T-cell (primary cell): ENCODE measurements around the gene SLC16A3. TPM values are rescaled to one million over a fixed set of nuclear protein-coding genes. Genes with fewer than 3 reads are reported as not detected.
A peak's percentile ranks its signal among the peaks of the same experiment; 100 is the strongest.

ENCODE experiments used
- ATAC-seq, 4 experiments: fragments of 200-7000 bp in 3 of 4; fragments of 150-1000 bp in 1 of 4; cut with Tn5 transposase; replicated peaks in 1 of 4; 1 replicate in 3 of 4; 2 replicates in 1 of 4; pipeline ENCODE4 v1.10.0; 2021; ENCODE audit warnings: moderate library complexity in 3 of 4, mild to moderate bottlenecking in 2 of 4, moderate number of reproducible peaks in 1 of 4
- CTCF ChIA-PET, 2 donors: fragments of 300-600 bp; sonication (Branson Sonifier 250); formaldehyde crosslinking; loops; one replicate each; lab custom pipeline; 2022; ENCODE audit warnings: antibody characterized with exemption in 2 of 2; lab: Charles Lee
- POLR2A ChIA-PET, 2 donors: fragments of 300-600 bp; sonication (Branson Sonifier 250); formaldehyde crosslinking; loops; one replicate each; lab custom pipeline; 2022; ENCODE audit warnings: antibody characterized with exemption in 2 of 2; lab: Charles Lee
- DNase-seq, 35 experiments: peaks; one replicate each; pipeline versions ENCODE4 v3.0.0 to v3.0.0-alpha.2; 2013 to 2023
- H3K27ac ChIP-seq: one replicate; pipeline ENCODE4 v1.5.1; 2013; ENCODE audit warnings: low read length
- H3K27me3 ChIP-seq, 2 experiments: replicated peaks in 1 of 2; 1 replicate in 1 of 2; 2 replicates in 1 of 2; pipeline versions ENCODE4 v1.6.1 to v1.7.0; 2013; ENCODE audit warnings: low read length in 1 of 2, mixed read lengths in 1 of 2; ENCODE audit not compliant: control insufficient read depth in 2 of 2, insufficient read depth in 2 of 2; ENCODE audit errors: extremely low read depth in 1 of 2
- H3K36me3 ChIP-seq, 2 donors: 1 replicate in 1 of 2; 2 replicates in 1 of 2; pipeline versions ENCODE4 v1.6.1 to v1.7.0; 2013; ENCODE audit warnings: low read length in 1 of 2; ENCODE audit not compliant: control insufficient read depth in 2 of 2, insufficient read depth in 1 of 2; ENCODE audit errors: extremely low read depth in 1 of 2
- H3K4me1 ChIP-seq, 2 experiments: 1 replicate in 1 of 2; 2 replicates in 1 of 2; pipeline versions ENCODE4 v1.6.1 to v1.7.0; 2013; ENCODE audit warnings: low read length in 2 of 2, mixed read lengths in 1 of 2; ENCODE audit not compliant: insufficient read depth in 2 of 2, control insufficient read depth in 1 of 2; ENCODE audit errors: extremely low read depth in 1 of 2
- H3K4me3 ChIP-seq, 2 donors: 1 replicate in 1 of 2; 2 replicates in 1 of 2; pipeline versions ENCODE4 v1.5.1 to v1.7.0; 2013; ENCODE audit warnings: mild to moderate bottlenecking in 2 of 2, low read length in 1 of 2, moderate library complexity in 1 of 2; ENCODE audit not compliant: control insufficient read depth in 1 of 2; ENCODE audit errors: extremely low read depth in 1 of 2
- H3K9me3 ChIP-seq: 2 replicates; pipeline ENCODE4 v1.7.0; 2013
- H3K27ac Mint-ChIP-seq, 2 donors: one replicate each; pipeline ENCODE4 v1.8.0; 2020 to 2021; ENCODE audit warnings: mild to moderate bottlenecking in 2 of 2, mixed read lengths in 2 of 2
- H3K27me3 Mint-ChIP-seq, 2 donors: one replicate each; pipeline ENCODE4 v1.8.0; 2021 to 2022; ENCODE audit warnings: mixed read lengths in 2 of 2
- H3K36me3 Mint-ChIP-seq: one replicate; pipeline ENCODE4 v1.8.0; 2021; ENCODE audit warnings: mixed read lengths
- H3K4me1 Mint-ChIP-seq, 3 donors: one replicate each; pipeline ENCODE4 v1.8.0; 2020 to 2022; ENCODE audit warnings: mixed read lengths in 3 of 3, mild to moderate bottlenecking in 1 of 3
- H3K4me3 Mint-ChIP-seq, 3 donors: one replicate each; pipeline ENCODE4 v1.8.0; 2020 to 2022; ENCODE audit warnings: mild to moderate bottlenecking in 3 of 3, mixed read lengths in 3 of 3, moderate library complexity in 3 of 3
- H3K9me3 Mint-ChIP-seq, 3 donors: one replicate each; pipeline ENCODE4 v1.8.0; 2020 to 2022; ENCODE audit warnings: mixed read lengths in 3 of 3
- WGBS: methylation state at CpG from one replicate; pipeline ENCODE4 v1.1.5; 2013; ENCODE audit warnings: missing lambda C conversion rate; ENCODE audit not compliant: insufficient coverage; 5-methylcytosine and 5-hydroxymethylcytosine counted together
- total RNA-seq, 35 experiments: library from RNA in 6 of 35; stranded (reverse) in 6 of 35; fragments of 120-200 nt in 1 of 35; gene quantifications; one replicate each; pipeline versions ENCODE4 v1.2.1 to v1.2.4 and lab custom pipeline; 2013 to 2026

Gene SLC16A3
- total RNA-seq, 5 donors from 2014 or later (not counting 1 experiment from before 2014, with no cell fraction given) = 31.9 to 47.3 (median 40.9) TPM

GRCh38 chr17:82215972-82216300, 12.9 kb upstream of the SLC16A3 start:
- Mint-ChIP-seq H3K4me1 (peaks cover 14 to 44% (median 30%) of the 10 kb centered on the region in 3 donors), H3K27me3 (no peaks in the 10 kb centered on the region), H3K9me3 (no peaks in the 10 kb centered on the region), H3K36me3 (no peaks in the 10 kb centered on the region), H3K4me3 (peak overlapping the region in 1 of 3 donors; percentile 42), H3K27ac (peak overlapping the region in 1 of 2 donors; percentile 68)
- H3K4me1 ChIP-seq = peaks cover 12 to 59% of the 10 kb centered on the region in 2 experiments
- ChIA-PET POLR2A (no interaction called here), CTCF (no interaction called here)
- DNase-seq = no peak
- ATAC-seq = no peak
- 95% methylated on average over 10 of the region's 12 CpGs for WGBS
- H3K9me3 ChIP-seq = no peaks in the 10 kb centered on the region
- no peaks in the 10 kb centered on the region for H3K27me3 ChIP-seq
- H3K36me3 ChIP-seq = no peaks in the 10 kb centered on the region
- peak overlapping the region; percentile 57 for H3K27ac ChIP-seq
- H3K4me3 ChIP-seq = no peak overlapping the region

- H3K27ac ChIP-seq = peak overlapping the region; percentile 57
- POLR2A ChIA-PET = no interaction called here
- H3K4me3 ChIP-seq = no peak overlapping the region
- WGBS = 38% methylated on average over 13 of the region's 17 CpGs
- Mint-ChIP-seq H3K4me1 (peaks cover 14 to 40% (median 25%) of the 10 kb centered on the region in 3 donors), H3K27ac (peak overlapping the region; percentile 68 to 75), H3K36me3 (no peaks in the 10 kb centered on the region), H3K4me3 (peak overlapping the region in 1 of 3 donors; percentile 42), H3K27me3 (no peaks in the 10 kb centered on the region), H3K9me3 (no peaks in the 10 kb centered on the region)
- DNase-seq (peak in 22 of 35 experiments; percentile 39 to 73 (median 54)), ATAC-seq (peak; percentile 24 to 68 (median 32))
- no peaks in the 10 kb centered on the region for H3K9me3 ChIP-seq
- H3K27me3 ChIP-seq = no peaks in the 10 kb centered on the region
- peaks cover 10 to 54% of the 10 kb centered on the region in 2 experiments for H3K4me1 ChIP-seq
- CTCF ChIA-PET = no interaction called here
- no peaks in the 10 kb centered on the region for H3K36me3 ChIP-seq
Measured at GRCh38 chr17:82216301-82217119, 12.3 kb upstream of the SLC16A3 start.

GRCh38 chr17:82217120-82217529, 11.7 kb upstream of the SLC16A3 start:
- Mint-ChIP-seq H3K27me3 (no peaks in the 10 kb centered on the region), H3K9me3 (no peaks in the 10 kb centered on the region), H3K27ac (no peak overlapping the region), H3K36me3 (no peaks in the 10 kb centered on the region), H3K4me1 (peaks cover 14 to 34% (median 21%) of the 10 kb centered on the region in 3 donors), H3K4me3 (no peak overlapping the region)
- peaks cover 7 to 48% of the 10 kb centered on the region in 2 experiments for H3K4me1 ChIP-seq
- peak overlapping the region; percentile 57 for H3K27ac ChIP-seq
- no peaks in the 10 kb centered on the region for H3K27me3 ChIP-seq
- DNase-seq (no peak), ATAC-seq (no peak)
- WGBS = 76% methylated on average over 10 of the region's 12 CpGs
- POLR2A ChIA-PET = no interaction called here
- no peaks in the 10 kb centered on the region for H3K9me3 ChIP-seq
- no peak overlapping the region for H3K4me3 ChIP-seq
- H3K36me3 ChIP-seq = no peaks in the 10 kb centered on the region
- CTCF ChIA-PET = no interaction called here

GRCh38 chr17:82217530-82218204, 11.2 kb upstream of the SLC16A3 start:
- H3K4me3 ChIP-seq = no peak overlapping the region
- H3K4me1 ChIP-seq = peaks cover 7 to 46% of the 10 kb centered on the region in 2 experiments
- WGBS = 60% methylated on average over 12 of the region's 21 CpGs
- H3K27me3 Mint-ChIP-seq = no peaks in the 10 kb centered on the region
- H3K9me3 Mint-ChIP-seq = no peaks in the 10 kb centered on the region
- H3K27ac ChIP-seq = no peak overlapping the region
- POLR2A ChIA-PET = no interaction called here
- H3K27ac Mint-ChIP-seq = no peak overlapping the region
- H3K9me3 ChIP-seq = no peaks in the 10 kb centered on the region
- H3K27me3 ChIP-seq = no peaks in the 10 kb centered on the region
- CTCF ChIA-PET = no interaction called here
- DNase-seq (peak in 2 of 35 experiments; percentile 42 to 59), ATAC-seq (no peak)
- H3K36me3 Mint-ChIP-seq = no peaks in the 10 kb centered on the region
- H3K4me1 Mint-ChIP-seq = peaks cover 14 to 34% (median 21%) of the 10 kb centered on the region in 3 donors
- H3K4me3 Mint-ChIP-seq = no peak overlapping the region
- H3K36me3 ChIP-seq = no peaks in the 10 kb centered on the region

- DNase-seq (no peak), ATAC-seq (no peak)
- ChIA-PET POLR2A (no interaction called here), CTCF (no interaction called here)
- Mint-ChIP-seq H3K4me1 (peaks cover 14 to 33% (median 20%) of the 10 kb centered on the region in 3 donors), H3K4me3 (no peak overlapping the region), H3K36me3 (no peaks in the 10 kb centered on the region), H3K9me3 (no peaks in the 10 kb centered on the region), H3K27me3 (no peaks in the 10 kb centered on the region), H3K27ac (no peak overlapping the region)
- WGBS = 89% methylated on average over 29 of the region's 32 CpGs
- Histone ChIP-seq H3K9me3 (no peaks in the 10 kb centered on the region), H3K4me3 (no peak overlapping the region), H3K27ac (no peak overlapping the region), H3K4me1 (peaks cover 6 to 40% of the 10 kb centered on the region in 2 experiments), H3K27me3 (no peaks in the 10 kb centered on the region), H3K36me3 (no peaks in the 10 kb centered on the region)
Measured at GRCh38 chr17:82218349-82219075, 10.3 kb upstream of the SLC16A3 start.

- WGBS = 92% methylated on average over 5 of the region's 7 CpGs
- Histone ChIP-seq H3K4me3 (no peak overlapping the region), H3K9me3 (no peaks in the 10 kb centered on the region), H3K36me3 (no peaks in the 10 kb centered on the region), H3K27ac (no peak overlapping the region), H3K4me1 (peaks cover 4 to 36% of the 10 kb centered on the region in 2 experiments), H3K27me3 (no peaks in the 10 kb centered on the region)
- H3K27me3 Mint-ChIP-seq = no peaks in the 10 kb centered on the region
- no peaks in the 10 kb centered on the region for H3K36me3 Mint-ChIP-seq
- no peaks in the 10 kb centered on the region for H3K9me3 Mint-ChIP-seq
- H3K27ac Mint-ChIP-seq = no peak overlapping the region
- peaks cover 13 to 29% (median 18%) of the 10 kb centered on the region in 3 donors for H3K4me1 Mint-ChIP-seq
- no peak for DNase-seq
- H3K4me3 Mint-ChIP-seq = no peak overlapping the region
- CTCF ChIA-PET = no interaction called here
- ATAC-seq = no peak
- POLR2A ChIA-PET = interaction anchor here in 1 of 2 donors (0.6 kb wide), 1 partner anchor 166 kb away, joined by 4 read pairs; no protein-coding TSS in a partner anchor
Measured at GRCh38 chr17:82219083-82219482, 9.8 kb upstream of the SLC16A3 start.
